AG09319 (cell line): Measurements from ENCODE around the gene ANKRD44.

Source experiments
- DNase-seq: peaks from one replicate; pipeline ENCODE4 v3.0.0-alpha.2; 2010; ENCODE audit warnings: low read depth; ENCODE audit errors: extremely low read depth
- TF ChIP-seq, protein P1 (sequence below): IDR thresholded peaks from 2 replicates; pipeline ENCODE4 v1.5.1; 2011; ENCODE audit warnings: low read depth, mild to moderate bottlenecking, inconsistent platforms, low read length, moderate library complexity

The ANKRD44 gene

DNA sequence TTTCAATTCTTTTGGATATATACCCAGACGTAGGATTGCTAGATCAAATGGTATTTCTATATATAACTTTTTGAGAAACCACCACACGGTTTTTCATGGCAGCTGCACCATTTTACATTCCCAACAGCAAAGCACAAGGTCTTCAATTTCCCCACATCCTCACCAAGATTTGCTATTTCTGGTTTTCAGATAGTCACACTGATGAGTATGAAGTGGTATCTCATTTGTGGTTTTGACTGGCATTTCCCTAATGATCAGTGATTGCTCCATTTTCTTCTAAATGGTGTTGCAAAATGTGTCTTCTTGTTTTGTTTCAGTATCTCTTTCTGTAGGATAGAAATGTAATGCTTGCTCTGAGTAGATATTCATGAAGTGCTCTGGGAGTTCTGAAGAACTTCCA is 52.0 kb downstream of the ANKRD44 start:
- no peak for DNase-seq
- TF ChIP-seq, protein P1, sequence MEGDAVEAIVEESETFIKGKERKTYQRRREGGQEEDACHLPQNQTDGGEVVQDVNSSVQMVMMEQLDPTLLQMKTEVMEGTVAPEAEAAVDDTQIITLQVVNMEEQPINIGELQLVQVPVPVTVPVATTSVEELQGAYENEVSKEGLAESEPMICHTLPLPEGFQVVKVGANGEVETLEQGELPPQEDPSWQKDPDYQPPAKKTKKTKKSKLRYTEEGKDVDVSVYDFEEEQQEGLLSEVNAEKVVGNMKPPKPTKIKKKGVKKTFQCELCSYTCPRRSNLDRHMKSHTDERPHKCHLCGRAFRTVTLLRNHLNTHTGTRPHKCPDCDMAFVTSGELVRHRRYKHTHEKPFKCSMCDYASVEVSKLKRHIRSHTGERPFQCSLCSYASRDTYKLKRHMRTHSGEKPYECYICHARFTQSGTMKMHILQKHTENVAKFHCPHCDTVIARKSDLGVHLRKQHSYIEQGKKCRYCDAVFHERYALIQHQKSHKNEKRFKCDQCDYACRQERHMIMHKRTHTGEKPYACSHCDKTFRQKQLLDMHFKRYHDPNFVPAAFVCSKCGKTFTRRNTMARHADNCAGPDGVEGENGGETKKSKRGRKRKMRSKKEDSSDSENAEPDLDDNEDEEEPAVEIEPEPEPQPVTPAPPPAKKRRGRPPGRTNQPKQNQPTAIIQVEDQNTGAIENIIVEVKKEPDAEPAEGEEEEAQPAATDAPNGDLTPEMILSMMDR: no peak

DNA sequence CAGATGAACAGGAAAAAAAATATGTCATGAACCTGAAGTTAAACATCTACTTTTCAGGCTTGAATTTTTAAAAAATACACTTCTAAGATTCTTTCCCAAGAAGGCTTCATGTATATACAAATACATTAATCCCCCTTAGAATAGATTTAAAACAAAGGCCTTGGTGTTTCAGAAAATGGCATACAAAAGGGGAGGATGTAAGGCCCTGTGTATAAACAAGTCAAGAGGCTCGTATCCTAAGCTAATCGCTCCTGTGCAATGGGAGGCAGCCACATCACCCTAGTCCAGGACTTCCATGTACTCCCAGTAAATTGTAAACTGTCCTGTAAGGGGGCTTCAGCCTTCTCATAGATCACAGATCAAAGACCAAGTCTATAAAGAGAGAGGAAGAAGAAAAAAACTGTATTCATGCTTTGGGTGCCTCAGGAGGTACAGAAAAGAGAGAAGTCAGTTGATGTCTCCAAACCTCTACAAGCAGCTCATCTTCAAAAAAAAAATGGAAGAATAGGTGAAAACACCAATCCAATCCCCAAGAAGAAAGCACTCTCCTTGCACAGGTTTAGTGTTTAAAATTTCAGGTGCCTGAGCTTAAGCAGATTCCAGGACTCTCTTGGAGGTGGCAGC is 53.9 kb downstream of the ANKRD44 start:
- no peak for DNase-seq
- TF ChIP-seq, protein P1: no peak

DNA sequence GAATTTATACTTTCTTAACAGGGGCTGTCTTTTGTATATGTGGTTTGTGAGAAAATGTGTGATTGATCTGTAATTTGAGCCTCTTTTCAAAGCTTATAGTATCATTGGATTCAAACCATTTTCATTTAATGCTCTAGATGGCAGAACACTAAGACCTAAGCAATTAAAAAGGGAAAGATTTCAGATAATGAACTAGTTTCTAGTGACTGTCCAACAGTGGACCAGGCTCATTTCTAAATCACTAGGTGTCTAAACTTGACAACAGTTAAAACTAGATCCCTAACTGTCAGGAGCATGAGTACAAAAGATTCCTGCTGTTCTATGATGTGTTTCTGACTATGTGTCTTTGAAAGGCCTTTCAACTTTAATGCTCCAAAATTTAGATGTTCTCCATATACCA is 54.6 kb downstream of the ANKRD44 start:
- DNase-seq: no peak
- TF ChIP-seq, protein P1: no peak

DNA sequence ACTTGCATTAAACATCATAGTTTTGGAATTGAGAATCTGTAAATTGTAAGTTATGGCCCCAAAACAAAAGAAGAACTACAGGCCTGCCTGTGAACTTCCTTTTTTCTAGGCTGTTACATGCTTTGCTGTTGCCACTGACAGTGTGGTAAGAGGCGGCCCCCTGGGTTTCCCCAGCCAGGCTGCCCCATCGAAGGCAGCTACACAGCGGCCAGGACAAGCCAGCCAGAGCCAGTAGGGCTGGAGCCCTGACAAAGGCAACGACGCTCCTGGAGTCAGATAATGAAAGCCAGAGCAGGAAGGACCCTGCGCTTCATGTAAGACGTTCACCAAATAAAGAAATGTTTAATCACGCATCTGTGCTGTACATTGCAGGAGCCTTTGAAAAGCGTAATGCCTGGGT is 55.0 kb downstream of the ANKRD44 start:
- TF ChIP-seq, protein P1: no peak
- DNase-seq: no peak

DNA sequence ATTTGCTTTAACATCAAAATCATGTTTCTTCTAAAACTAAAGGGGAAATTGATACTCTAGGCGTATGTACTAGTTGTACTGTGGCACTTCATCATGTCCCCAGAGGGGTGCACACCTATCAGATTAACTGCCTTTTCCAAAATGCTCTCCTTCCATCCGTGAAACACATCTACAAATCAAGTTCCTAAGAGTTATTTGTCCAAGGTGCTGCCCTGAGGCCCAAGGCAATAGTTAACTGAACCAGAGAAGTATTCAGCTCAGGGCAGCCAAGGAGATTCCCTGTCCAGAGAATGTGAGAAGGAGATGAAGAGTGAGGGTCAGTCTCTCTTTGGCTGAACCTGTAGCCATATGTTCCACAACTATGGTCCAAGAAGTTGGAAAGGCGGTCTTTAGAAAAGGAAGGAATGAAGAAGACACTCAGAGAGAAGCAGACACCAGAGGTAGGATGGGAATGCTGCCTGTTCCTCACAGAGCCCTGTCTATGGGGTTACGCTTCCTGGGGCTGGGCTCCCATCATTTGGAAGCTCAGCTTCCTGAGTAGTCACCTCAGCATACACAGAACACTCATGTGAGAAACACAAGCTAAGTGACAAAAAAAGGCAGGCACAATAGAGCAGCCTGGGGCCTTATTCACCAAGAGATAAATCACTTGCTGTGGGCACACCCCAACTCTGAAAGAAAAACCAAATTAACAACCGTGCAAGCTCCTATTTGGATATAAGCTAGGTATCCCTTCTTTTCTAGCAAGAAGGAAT is 55.6 kb downstream of the ANKRD44 start:
- DNase-seq: no peak
- TF ChIP-seq, protein P1: no peak

- TF ChIP-seq, protein P1: no peak
- DNase-seq: no peak
Measured at GRCh38 chr2:197251576-197251975, 59.0 kb downstream of the ANKRD44 start.

GRCh38 chr2:197251163-197251562 is 59.4 kb downstream of the ANKRD44 start:
- DNase-seq: no peak
- TF ChIP-seq, protein P1: no peak
